ENCODE results near the gene FXR1.

The FXR1 gene

DNA sequence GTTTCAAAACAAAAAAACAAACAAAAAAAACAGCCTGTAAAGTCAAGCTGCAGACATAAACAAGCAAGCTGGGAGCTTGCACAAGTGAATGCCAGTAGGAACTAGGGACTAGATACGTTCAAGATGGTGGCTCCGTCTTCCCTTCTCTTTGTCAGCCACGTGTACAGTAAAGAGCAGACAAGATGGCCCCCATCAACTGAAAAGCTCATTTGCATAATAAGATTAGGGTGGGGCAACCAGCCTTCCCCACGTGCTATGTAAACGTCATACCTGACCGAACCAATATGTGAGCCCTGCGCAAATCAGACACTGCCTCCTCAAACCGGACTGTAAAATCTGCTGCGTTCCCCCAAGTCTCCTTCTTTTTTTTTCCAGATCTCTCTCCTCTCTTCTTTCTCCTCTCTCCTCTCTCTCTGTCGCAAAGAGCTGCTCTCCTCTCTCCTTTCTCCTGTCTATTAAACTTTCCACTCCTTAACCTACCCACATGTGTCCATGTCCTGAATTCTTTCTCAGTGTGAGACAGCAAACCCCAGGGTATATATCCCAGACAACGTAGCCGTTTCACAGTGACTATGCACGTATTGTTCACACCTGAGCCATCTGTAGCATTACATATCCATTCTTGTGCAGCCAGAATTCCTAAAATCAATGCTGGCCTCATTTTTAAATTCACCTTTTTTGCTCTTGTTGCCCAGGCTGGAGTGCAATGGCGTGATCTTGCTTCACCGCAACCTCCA is 31.2 kb upstream of the FXR1 start:
- Histone ChIP-seq H3K4me1 (no peaks in the 10 kb centered on the region), H2AFZ (no peak overlapping the region), H3K36me3 (ENCODE audit: control insufficient read depth, insufficient read depth, low read length) (no peaks in the 10 kb centered on the region), H3K9ac (no peak overlapping the region), H3K79me2 (no peaks in the 10 kb centered on the region), H3K27ac (no peak overlapping the region), H3K4me3 (ENCODE audit: low read depth, low read length) (no peak overlapping the region), H3K9me3 (ENCODE audit: control insufficient read depth, low read length) (no peaks in the 10 kb centered on the region), H3K4me2 (ENCODE audit: low read length) (no peak overlapping the region), H3K27me3 (ENCODE audit: control insufficient read depth, insufficient read depth, low read length) (no peaks in the 10 kb centered on the region)
- TF ChIP-seq, protein P1, sequence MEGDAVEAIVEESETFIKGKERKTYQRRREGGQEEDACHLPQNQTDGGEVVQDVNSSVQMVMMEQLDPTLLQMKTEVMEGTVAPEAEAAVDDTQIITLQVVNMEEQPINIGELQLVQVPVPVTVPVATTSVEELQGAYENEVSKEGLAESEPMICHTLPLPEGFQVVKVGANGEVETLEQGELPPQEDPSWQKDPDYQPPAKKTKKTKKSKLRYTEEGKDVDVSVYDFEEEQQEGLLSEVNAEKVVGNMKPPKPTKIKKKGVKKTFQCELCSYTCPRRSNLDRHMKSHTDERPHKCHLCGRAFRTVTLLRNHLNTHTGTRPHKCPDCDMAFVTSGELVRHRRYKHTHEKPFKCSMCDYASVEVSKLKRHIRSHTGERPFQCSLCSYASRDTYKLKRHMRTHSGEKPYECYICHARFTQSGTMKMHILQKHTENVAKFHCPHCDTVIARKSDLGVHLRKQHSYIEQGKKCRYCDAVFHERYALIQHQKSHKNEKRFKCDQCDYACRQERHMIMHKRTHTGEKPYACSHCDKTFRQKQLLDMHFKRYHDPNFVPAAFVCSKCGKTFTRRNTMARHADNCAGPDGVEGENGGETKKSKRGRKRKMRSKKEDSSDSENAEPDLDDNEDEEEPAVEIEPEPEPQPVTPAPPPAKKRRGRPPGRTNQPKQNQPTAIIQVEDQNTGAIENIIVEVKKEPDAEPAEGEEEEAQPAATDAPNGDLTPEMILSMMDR (IDR thresholded peaks at IDR 0.05) = no peak

DNA sequence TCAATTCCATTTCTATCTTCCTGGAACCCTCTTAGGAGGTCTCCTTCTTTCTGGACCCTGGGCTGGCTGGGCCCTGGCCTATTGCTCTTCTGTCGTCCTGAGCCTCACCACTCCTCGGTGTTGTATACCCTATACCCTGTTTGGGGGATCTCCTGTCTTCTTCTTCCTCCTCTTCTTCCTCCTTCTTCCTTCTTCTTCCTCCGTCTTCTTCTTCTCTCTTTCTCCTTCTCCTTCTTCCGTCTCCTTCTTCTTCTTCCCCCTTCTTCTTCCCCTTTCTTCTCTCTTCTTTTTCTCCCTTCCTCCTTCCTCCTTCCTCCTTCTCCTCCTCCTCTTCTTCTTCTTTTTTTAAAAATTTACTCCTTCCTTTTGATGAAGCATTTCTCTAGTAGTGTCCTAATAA is 30.4 kb upstream of the FXR1 start:
- H3K4me1 ChIP-seq = no peaks in the 10 kb centered on the region
- H3K36me3 ChIP-seq (ENCODE audit: control insufficient read depth, insufficient read depth, low read length) = no peaks in the 10 kb centered on the region
- TF ChIP-seq, protein P1 (IDR thresholded peaks at IDR 0.05) = no peak
- H3K9me3 ChIP-seq (ENCODE audit: control insufficient read depth, low read length) = no peaks in the 10 kb centered on the region
- no peak overlapping the region for H3K4me3 ChIP-seq (ENCODE audit: low read depth, low read length)
- no peak overlapping the region for H3K9ac ChIP-seq
- no peak overlapping the region for H3K4me2 ChIP-seq (ENCODE audit: low read length)
- H3K27me3 ChIP-seq (ENCODE audit: control insufficient read depth, insufficient read depth, low read length) = no peaks in the 10 kb centered on the region
- H3K27ac ChIP-seq = no peak overlapping the region
- no peak overlapping the region for H2AFZ ChIP-seq
- H3K79me2 ChIP-seq = no peaks in the 10 kb centered on the region

DNA sequence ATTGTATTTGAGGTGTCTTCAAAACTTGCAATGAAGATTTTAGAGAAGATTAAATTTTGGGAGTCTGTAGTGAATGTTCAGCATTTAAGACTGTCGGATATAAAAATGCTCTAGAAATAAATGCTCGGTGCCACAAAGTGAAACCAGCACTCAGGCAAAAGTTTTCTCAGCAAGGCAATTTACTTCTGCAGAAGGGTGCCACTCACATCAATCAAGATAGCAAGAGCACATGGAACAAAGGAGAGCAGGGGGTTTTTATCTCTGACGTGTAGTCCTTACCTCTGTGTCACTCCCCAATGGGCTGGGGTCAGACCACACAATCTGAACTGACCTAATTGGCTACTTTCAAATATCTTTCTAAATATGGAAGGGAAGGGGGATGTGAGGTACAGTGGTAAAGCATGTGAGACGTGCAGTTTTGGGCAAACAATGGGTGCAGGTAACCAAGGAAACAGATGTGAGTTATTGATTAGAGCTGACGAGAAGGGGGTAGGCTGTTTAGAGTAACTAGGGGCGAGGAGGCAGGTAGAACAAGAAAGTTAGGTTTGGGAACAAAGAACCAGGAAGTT is 23.4 kb upstream of the FXR1 start:
- no peaks in the 10 kb centered on the region for H3K9me3 ChIP-seq (ENCODE audit: control insufficient read depth, low read length)
- no peak overlapping the region for H3K4me2 ChIP-seq (ENCODE audit: low read length)
- H2AFZ ChIP-seq = no peak overlapping the region
- TF ChIP-seq, protein P1 (IDR thresholded peaks at IDR 0.05) = no peak
- no peaks in the 10 kb centered on the region for H3K27me3 ChIP-seq (ENCODE audit: control insufficient read depth, insufficient read depth, low read length)
- H3K4me3 ChIP-seq (ENCODE audit: low read depth, low read length) = no peak overlapping the region
- no peaks in the 10 kb centered on the region for H3K79me2 ChIP-seq
- no peaks in the 10 kb centered on the region for H3K36me3 ChIP-seq (ENCODE audit: control insufficient read depth, insufficient read depth, low read length)
- H3K27ac ChIP-seq = no peak overlapping the region
- H3K9ac ChIP-seq = no peak overlapping the region
- no peaks in the 10 kb centered on the region for H3K4me1 ChIP-seq

DNA sequence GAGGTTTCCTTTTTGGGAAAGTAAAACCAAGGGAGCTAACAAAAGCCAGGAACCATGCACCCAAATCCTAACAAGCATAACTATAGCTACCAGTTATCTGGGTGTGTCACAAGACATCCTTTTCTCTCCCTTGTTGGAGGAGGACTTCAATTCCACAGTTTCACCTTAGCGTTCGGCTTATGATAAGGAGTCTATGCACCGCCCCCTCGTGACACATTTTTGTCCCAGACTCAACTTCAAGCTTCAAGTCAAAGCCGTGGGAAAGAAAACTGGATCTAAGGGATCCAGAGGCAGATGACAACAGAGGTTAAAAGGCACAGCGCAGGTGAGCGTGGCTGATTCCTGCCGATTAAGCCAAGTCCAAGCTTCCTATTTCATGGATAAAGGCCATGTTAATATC is 13.9 kb upstream of the FXR1 start:
- H3K27me3 ChIP-seq (ENCODE audit: control insufficient read depth, insufficient read depth, low read length) = no peaks in the 10 kb centered on the region
- no peak overlapping the region for H2AFZ ChIP-seq
- no peaks in the 10 kb centered on the region for H3K36me3 ChIP-seq (ENCODE audit: control insufficient read depth, insufficient read depth, low read length)
- no peak overlapping the region for H3K4me2 ChIP-seq (ENCODE audit: low read length)
- no peak overlapping the region for H3K4me3 ChIP-seq (ENCODE audit: low read depth, low read length)
- no peaks in the 10 kb centered on the region for H3K79me2 ChIP-seq
- H3K4me1 ChIP-seq = no peaks in the 10 kb centered on the region
- no peak overlapping the region for H3K27ac ChIP-seq
- H3K9ac ChIP-seq = no peak overlapping the region
- TF ChIP-seq, protein P1 (IDR thresholded peaks at IDR 0.05) = no peak
- H3K9me3 ChIP-seq (ENCODE audit: control insufficient read depth, low read length) = no peaks in the 10 kb centered on the region
